ENCODE measurements around the gene CHIT1. TPM values are rescaled to one million over a fixed set of nuclear protein-coding genes. Genes with fewer than 3 reads are reported as not detected.
"Not testable (repeated sequence)": the region's sequence is repeated elsewhere in the genome, so short reads cannot be mapped to it uniquely, and the experiment has no call there.

The CHIT1 gene
- total RNA-seq, 2 experiments from 2014 or later: 0.30 to 0.42 TPM

DNA sequence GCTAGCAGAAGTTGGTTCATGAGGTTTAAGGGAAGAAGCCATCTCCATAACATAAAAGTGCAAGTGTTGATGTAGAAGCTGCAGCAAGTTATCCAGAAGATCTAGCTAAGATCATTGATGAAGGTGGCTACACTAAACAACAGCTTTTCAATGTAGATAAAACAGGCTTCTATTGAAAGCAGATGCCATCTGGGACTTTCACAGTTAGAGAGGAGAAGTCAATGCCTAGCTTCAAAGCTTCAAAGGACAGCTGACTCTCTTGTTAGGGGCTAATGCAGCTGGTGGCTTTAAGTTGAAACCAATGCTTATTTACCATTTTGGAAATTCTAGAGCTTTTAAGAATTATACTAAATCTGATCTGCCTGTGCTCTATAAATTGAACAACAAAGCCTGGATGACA, 25.3 kb upstream of the CHIT1 start:
- H3K4me3 Mint-ChIP-seq: not testable (repeated sequence)

DNA sequence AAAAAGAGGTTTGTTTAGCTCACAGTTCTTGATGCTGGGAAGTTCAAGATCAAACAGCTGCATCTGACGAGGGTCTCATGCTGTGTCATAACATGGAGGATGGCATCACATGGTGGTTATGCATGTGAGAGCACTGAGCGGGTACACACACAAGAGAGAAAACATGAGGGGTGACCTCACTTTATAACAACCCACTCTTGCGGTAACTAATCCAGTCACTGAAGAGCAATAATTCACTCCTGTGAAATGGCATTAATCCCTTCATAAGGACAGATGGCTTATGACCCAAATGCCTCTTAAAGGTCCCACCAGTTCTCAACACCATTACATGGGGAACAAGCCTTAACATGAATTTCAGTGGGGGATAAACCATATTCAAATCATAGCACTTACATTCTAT, 23.2 kb upstream of the CHIT1 start:
- no peaks in the 10 kb centered on the region for H3K4me1 Mint-ChIP-seq
- ChIA-PET CTCF (interaction anchor here (0.8 kb wide), 1 partner anchor 15 kb away, joined by 4 read pairs; no protein-coding TSS in a partner anchor), POLR2A (no interaction called here)
- no peaks in the 10 kb centered on the region for H3K36me3 Mint-ChIP-seq (ENCODE audit: low read depth)
- H3K27me3 Mint-ChIP-seq: peaks cover 45% of the 10 kb centered on the region
- no peak for DNase-seq
- H3K9me3 Mint-ChIP-seq: peaks cover 7% of the 10 kb centered on the region
- H3K4me3 Mint-ChIP-seq: no peak overlapping the region
- H3K27ac Mint-ChIP-seq: no peak overlapping the region

More for the DNA sequence above, 25.3 kb upstream of the CHIT1 start:
- H3K36me3 Mint-ChIP-seq (ENCODE audit: low read depth); H3K27ac Mint-ChIP-seq; H3K4me1 Mint-ChIP-seq; H3K9me3 Mint-ChIP-seq; DNase-seq; POLR2A ChIA-PET: not testable (repeated sequence)
- H3K27me3 Mint-ChIP-seq: peaks cover 43% of the 10 kb centered on the region
- CTCF ChIA-PET: interaction anchor here (1.4 kb wide), 1 partner anchor 12 kb away, joined by 7 read pairs; no protein-coding TSS in a partner anchor

DNA sequence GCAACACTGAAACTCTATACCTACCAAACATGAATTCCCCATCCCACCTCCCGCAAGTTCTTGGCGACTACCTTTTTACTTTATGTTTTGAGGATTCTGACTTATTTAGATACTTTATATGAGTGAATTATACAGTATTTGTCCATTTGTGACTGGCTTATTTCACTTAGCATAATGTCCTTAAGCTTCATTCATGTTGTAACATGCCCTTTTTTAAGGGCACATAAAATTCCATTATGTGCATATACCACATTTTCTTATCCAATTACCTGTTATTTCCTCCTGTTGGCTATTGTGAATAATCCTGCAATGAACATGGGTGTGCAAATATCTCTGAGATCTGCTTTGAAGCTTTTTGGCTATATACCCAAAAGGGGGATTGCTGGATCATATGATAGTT, 22.0 kb upstream of the CHIT1 start:
- no peak for DNase-seq
- Mint-ChIP-seq H3K4me1 (no peaks in the 10 kb centered on the region), H3K4me3 (no peak overlapping the region), H3K36me3 (ENCODE audit: low read depth) (no peaks in the 10 kb centered on the region), H3K27ac (no peak overlapping the region), H3K9me3 (peaks cover 7% of the 10 kb centered on the region), H3K27me3 (peaks cover 48% of the 10 kb centered on the region)
- ChIA-PET CTCF (no interaction called here), POLR2A (no interaction called here)

DNA sequence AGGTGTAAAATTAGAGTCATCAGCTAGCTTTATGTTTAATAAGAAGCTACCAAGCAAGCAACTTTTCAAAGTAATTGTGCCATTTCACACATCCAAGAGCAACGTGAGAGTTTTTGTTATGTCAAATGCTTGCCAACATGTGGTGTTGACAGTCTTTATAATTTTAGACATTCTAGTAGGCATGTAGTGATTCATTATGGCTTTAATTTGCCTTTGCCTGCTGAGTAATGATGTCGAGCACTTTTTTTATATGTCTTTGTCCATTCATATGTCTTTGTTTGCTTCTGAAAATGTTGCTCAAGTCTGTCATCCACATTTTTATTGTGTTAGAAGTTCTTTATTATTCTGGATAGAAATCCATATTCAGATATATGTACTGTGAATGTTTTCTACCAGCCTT, 21.4 kb upstream of the CHIT1 start:
- no peak overlapping the region for H3K27ac Mint-ChIP-seq
- no peaks in the 10 kb centered on the region for H3K36me3 Mint-ChIP-seq (ENCODE audit: low read depth)
- H3K9me3 Mint-ChIP-seq: peaks cover 4% of the 10 kb centered on the region
- peaks cover 44% of the 10 kb centered on the region for H3K27me3 Mint-ChIP-seq
- POLR2A ChIA-PET: no interaction called here
- DNase-seq: no peak
- H3K4me1 Mint-ChIP-seq: no peaks in the 10 kb centered on the region
- H3K4me3 Mint-ChIP-seq: no peak overlapping the region
- CTCF ChIA-PET: no interaction called here

DNA sequence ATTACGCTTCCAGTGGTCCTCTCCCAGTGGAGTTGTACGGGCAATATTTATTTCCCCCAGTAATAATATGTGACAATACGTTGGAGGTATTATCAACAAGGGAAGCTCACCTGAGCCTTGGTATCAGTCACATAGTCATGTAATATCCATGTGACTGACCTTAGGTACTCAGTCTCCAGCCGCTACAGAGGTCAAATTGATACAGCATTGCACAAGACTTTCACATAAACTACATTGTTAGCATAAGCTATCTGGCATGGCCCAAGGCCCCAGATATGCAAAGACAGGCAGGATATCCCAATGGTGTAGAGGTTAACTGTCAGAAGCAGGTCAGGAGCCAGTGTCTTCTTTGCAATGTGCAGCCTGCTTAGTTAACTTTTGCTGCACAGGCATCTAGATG, 15.3 kb upstream of the CHIT1 start:
- H3K4me1 Mint-ChIP-seq: no peaks in the 10 kb centered on the region
- H3K9me3 Mint-ChIP-seq: no peaks in the 10 kb centered on the region
- ChIA-PET CTCF (interaction anchor here (0.6 kb wide), 1 partner anchor 725 kb away, joined by 3 read pairs; no protein-coding TSS in a partner anchor), POLR2A (no interaction called here)
- H3K27ac Mint-ChIP-seq: no peak overlapping the region
- no peak overlapping the region for H3K4me3 Mint-ChIP-seq
- no peaks in the 10 kb centered on the region for H3K36me3 Mint-ChIP-seq (ENCODE audit: low read depth)
- DNase-seq: no peak
- H3K27me3 Mint-ChIP-seq: peaks cover 29% of the 10 kb centered on the region

DNA sequence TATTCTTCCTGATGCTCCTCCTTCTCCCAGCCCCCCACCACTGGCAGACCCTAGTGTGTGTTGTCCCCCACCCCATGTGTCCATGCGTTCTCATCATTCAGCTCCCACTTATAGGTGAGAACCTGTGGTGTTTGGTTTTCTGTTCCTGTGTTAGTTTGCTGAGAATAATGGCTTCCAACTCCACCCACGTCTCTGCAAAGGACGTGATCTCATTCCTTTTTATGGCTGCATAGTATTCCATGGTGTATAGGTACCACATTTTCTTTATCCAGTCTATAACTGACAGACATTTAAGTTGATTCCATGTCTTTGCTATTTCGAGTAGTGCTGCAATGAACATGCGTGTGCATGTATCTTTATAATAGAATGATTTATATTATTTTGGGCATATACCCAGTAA, 12.2 kb upstream of the CHIT1 start:
- H3K9me3 Mint-ChIP-seq; POLR2A ChIA-PET; H3K4me3 Mint-ChIP-seq; DNase-seq; H3K36me3 Mint-ChIP-seq (ENCODE audit: low read depth); H3K4me1 Mint-ChIP-seq; H3K27ac Mint-ChIP-seq: not testable (repeated sequence)
- peaks cover 22% of the 10 kb centered on the region for H3K27me3 Mint-ChIP-seq
- CTCF ChIA-PET: interaction anchor here (0.5 kb wide), 1 partner anchor 1599 kb away, joined by 3 read pairs; no protein-coding TSS in a partner anchor

DNA sequence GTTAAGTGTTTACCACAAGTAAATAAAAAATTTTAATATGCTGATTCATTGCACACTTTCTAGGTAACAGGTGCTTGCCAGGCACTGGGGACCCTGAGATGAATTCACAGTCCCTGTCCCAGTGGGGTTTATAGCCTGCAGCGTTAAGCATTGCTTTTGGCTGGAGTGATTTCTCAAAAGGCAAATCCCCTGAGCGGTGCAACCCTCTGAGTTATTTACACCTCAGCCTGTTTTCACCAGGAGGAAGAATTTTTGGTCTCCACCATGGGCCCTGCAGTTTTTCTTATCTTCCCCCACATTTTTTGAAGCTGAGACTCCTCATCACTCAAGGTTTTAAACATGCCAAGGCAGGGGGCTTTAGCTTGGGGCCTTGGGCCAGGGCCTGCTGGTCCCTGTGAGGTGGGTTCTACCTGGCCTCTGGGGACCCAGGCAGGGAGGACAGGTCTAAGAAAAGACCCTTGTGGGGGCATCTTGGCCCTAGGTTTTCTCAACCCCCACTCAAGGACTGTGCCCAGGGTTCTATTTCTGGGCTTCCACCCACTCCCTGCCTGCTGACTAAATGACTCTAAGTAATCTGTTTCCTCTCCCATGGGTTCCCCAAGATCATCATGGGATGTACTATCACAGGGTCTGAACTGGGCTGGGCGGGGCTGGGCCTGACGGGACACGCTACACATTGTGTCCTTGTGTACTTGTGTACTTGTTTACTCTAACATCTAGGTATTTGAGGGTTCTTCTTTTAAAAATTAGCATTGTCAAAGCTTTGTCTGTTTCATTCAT, 10.2 kb upstream of the CHIT1 start:
- Mint-ChIP-seq H3K27ac (no peak overlapping the region), H3K36me3 (ENCODE audit: low read depth) (no peaks in the 10 kb centered on the region), H3K4me3 (no peak overlapping the region), H3K4me1 (no peaks in the 10 kb centered on the region), H3K9me3 (peaks cover 19% of the 10 kb centered on the region), H3K27me3 (peaks cover 21% of the 10 kb centered on the region)
- ChIA-PET CTCF (no interaction called here), POLR2A (no interaction called here)
- DNase-seq: no peak

DNA sequence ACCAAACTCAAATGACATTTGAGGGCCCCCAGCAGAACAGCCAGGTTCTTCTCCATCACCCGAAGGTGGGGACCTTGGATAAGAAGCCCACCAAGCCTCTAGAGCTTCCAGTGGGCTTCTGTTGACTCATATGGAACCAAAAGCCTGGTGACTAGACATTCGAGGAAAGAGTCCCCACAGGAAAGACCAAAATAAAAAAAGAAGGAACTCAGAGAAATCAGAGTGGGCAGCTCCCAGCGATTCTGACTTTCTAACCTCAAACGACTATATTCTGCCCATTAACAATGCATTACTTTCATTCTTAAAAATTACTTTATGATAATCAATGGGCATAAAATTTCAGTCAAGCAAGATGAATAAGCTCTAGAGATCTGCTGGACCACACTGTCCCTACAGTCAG, 9.6 kb upstream of the CHIT1 start:
- Mint-ChIP-seq H3K9me3 (peaks cover 21% of the 10 kb centered on the region), H3K4me3 (no peak overlapping the region), H3K36me3 (ENCODE audit: low read depth) (no peaks in the 10 kb centered on the region), H3K4me1 (no peaks in the 10 kb centered on the region), H3K27ac (no peak overlapping the region), H3K27me3 (peaks cover 23% of the 10 kb centered on the region)
- no peak for DNase-seq
- ChIA-PET POLR2A (no interaction called here), CTCF (no interaction called here)

DNA sequence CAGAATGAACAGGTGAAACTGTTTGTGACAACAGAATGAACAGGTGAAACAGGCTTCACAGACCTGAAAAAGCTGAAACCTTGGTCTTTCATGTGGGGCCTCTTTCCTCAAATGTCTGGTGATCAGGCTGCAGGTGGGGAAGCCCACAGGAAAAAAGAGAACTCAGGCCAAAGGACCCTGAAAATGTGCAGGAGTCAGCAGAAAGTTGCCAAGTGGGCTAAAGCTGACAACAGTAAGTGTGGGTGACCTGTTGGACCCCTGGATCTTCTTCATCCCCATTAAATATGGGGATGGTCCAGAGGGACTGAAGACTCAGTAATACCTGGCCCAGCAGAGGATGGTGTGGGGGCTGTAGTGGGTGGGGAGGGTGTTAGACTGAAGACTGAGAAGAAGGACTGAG, 9.1 kb upstream of the CHIT1 start:
- CTCF ChIA-PET: no interaction called here
- no peak overlapping the region for H3K27ac Mint-ChIP-seq
- H3K4me3 Mint-ChIP-seq: no peak overlapping the region
- no peaks in the 10 kb centered on the region for H3K4me1 Mint-ChIP-seq
- DNase-seq: no peak
- H3K9me3 Mint-ChIP-seq: peaks cover 26% of the 10 kb centered on the region
- H3K36me3 Mint-ChIP-seq (ENCODE audit: low read depth): no peaks in the 10 kb centered on the region
- H3K27me3 Mint-ChIP-seq: peaks cover 25% of the 10 kb centered on the region
- POLR2A ChIA-PET: no interaction called here

DNA sequence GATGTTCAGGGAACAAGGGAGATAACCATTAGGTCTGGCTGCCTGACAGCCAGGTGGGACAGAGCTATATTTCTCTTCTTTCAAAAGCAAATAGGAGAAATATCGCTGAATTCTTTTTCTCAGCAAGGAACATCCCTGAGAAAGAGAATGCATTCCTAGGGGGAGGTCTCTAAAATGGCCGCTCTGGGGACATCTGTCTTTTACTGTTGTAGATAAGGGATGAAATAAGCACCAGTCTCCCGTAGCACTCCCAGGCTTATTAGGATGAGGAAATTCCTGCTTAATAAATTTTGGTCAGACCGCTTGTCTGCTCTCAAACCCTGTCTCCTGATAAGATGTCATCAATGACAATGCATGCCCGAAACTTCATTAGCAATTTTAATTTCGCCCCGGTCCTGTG, 5.4 kb upstream of the CHIT1 start:
- H3K4me3 Mint-ChIP-seq; DNase-seq; H3K27ac Mint-ChIP-seq; H3K36me3 Mint-ChIP-seq (ENCODE audit: low read depth); CTCF ChIA-PET; H3K4me1 Mint-ChIP-seq; POLR2A ChIA-PET: not testable (repeated sequence)
- Mint-ChIP-seq H3K27me3 (peaks cover 26% of the 10 kb centered on the region), H3K9me3 (peaks cover 26% of the 10 kb centered on the region)

DNA sequence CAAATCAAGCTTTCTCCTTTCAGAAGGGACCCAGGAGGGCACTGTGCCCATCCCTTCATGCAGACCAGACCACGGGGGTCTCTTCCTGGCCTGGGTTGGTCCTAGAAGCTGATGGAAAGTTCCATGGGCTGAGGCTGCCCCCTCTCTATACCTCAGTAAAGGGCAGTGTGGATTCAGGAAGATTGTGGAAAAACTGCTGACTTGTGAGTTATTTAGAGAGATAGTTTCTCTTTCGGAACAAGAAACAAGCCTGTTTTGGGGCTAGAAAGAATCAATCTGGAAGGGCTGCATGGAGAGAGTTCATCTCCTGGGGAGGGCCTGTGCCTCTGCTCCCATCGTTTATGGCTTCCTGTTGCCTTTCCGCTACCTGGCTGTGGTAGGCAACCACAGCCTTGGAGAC, 803 bp downstream of the CHIT1 start:
- Mint-ChIP-seq H3K36me3 (ENCODE audit: low read depth) (no peaks in the 10 kb centered on the region), H3K27ac (no peak overlapping the region), H3K27me3 (peaks cover 14% of the 10 kb centered on the region), H3K4me3 (no peak overlapping the region), H3K4me1 (no peaks in the 10 kb centered on the region), H3K9me3 (peaks cover 2% of the 10 kb centered on the region)
- DNase-seq: no peak
- ChIA-PET POLR2A (no interaction called here), CTCF (interaction anchor here (0.5 to 1.0 kb wide), 2 partner anchors 11 to 96 kb away, joined by 3 read pairs; no protein-coding TSS in a partner anchor)

DNA sequence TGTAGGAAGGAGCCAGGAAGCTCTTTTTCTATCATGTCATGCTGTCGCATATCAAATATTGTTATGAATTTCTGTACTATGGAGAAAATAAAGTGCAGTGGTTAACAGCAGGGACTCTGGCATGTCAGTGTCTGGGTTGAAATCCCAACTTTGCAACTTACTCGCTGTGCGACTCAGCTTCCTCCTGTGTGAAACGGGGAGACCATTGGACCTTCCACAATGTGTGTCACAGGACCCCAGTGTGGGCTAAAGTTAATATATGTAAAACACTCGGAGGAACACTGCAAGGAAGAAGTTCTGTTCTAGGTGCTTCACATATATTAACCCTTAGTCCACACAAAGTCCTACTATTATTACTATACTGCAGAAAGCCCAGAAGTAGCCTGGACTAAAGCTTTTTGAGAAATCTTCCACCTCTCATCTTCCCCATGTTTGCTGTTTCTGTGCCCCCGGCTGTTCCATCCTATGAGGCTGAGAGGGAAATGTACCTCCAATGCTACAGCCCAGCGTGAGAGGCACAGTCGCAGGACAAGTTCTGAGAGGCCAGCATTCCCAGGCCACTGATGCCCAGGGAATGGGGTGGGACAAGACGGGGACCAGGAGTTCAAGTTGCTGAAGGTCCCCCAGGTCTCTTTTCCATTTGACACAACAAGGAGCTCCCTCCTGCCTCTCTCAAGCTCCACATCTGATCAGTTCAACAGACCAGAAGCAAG, 1.9 kb downstream of the CHIT1 start:
- CTCF ChIA-PET: interaction anchor here (0.5 to 1.0 kb wide), 2 partner anchors 10 to 447 kb away, joined by 3 to 4 read pairs; no protein-coding TSS in a partner anchor
- POLR2A ChIA-PET: no interaction called here
- H3K27me3 Mint-ChIP-seq: peaks cover 7% of the 10 kb centered on the region
- no peaks in the 10 kb centered on the region for H3K9me3 Mint-ChIP-seq
- DNase-seq: no peak
- no peak overlapping the region for H3K27ac Mint-ChIP-seq
- no peaks in the 10 kb centered on the region for H3K4me1 Mint-ChIP-seq
- H3K36me3 Mint-ChIP-seq (ENCODE audit: low read depth): no peaks in the 10 kb centered on the region
- no peak overlapping the region for H3K4me3 Mint-ChIP-seq

DNA sequence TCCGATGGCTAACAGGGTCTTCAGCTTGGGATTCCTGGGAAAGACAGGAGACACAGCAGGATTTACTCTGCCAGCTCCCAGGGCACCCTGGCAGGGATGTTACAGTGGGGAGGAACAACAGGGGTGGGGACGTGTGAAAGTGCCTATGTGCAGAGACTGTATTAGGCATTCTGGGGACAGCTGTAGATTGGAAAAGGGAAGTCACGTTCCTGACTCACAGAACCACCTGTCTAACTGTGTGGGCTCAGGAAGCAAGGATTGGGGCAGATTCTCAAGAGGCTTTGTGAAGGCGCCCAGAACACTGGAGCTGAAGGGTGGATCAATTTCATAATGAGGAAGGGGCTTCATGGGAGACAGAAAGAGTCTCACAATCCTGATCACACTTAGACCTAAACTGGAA, 4.4 kb downstream of the CHIT1 start:
- Mint-ChIP-seq H3K9me3 (no peaks in the 10 kb centered on the region), H3K27me3 (no peaks in the 10 kb centered on the region), H3K4me1 (no peaks in the 10 kb centered on the region), H3K36me3 (ENCODE audit: low read depth) (no peaks in the 10 kb centered on the region), H3K27ac (no peak overlapping the region), H3K4me3 (no peak overlapping the region)
- ChIA-PET POLR2A (no interaction called here), CTCF (interaction anchor here (0.6 to 1.8 kb wide), 2 partner anchors 9 to 115 kb away, joined by 4 to 5 read pairs; no protein-coding TSS in a partner anchor)
- no peak for DNase-seq

Data from activated CD4-positive, alpha-beta T cell treated with anti-CD3 and anti-CD28 coated beads, Interleukin-2, amount 10 ng/mL, durations not matched to agents 7 days and 5 days (primary cell).